Muscle of arm (tissue), 12 donors: Measurements from ENCODE around the gene FAM240A. TPM values are rescaled to one million over a fixed set of nuclear protein-coding genes. Genes with fewer than 3 reads are reported as not detected.

ENCODE experiments used
- DNase-seq: peaks from one replicate; pipeline ENCODE4 v3.0.0-alpha.2; 2013
- polyA plus RNA-seq, 12 donors: library from polyadenylated mRNA; unstranded; fragments of 120-200 nt; gene quantifications; one replicate each; pipeline ENCODE4 v1.2.1, GENCODE V29; 2013; ENCODE audit not compliant: insufficient read length in 12 of 12

Gene FAM240A
- polyA plus RNA-seq, 12 donors, result 0.12 to 0.46 (median 0.31) TPM; not detected in 2

DNA sequence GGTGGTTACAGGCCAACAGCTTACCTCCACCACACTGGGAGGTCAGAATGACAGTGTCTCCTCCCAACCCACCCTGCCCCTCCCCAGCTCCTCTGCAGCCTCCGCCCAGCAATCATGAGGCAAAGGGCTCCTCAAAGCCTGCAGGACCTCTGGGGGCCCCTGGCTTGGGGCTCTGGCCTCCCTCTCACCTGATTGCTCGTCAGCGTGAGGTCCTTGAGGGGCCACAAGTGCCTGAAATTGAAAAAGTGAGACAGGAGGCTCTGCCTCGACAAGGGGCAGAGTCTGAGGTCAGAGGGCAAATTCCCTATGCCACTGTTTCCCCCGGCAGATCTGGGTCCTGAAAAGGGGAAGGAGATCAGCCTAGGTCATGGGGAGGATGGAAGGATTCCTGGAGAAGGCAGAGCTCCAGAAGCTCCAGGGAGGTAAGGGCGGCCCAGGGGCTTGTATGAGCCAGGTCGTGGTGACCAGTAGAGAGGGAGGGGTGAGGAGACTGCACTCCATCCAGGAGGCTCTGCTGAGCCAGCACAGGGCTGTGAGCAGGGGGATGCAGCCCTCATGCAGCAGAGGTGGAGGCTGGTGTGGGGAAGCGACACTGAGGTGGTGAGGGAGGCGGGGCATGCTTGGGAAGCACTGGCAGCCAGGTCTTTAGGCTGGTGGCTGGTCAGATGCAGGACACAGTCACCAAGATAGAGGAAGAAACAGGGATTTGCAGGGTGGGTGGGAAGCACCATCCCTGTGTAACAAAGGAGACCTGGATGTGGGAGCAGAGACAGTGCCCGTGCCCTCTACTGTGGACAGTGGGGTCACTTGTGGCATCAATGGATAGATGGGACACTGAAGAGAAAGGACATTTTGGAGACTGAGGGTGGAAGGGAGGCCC lies 61.1 kb downstream of the FAM240A start:
- DNase-seq, result no peak

DNA sequence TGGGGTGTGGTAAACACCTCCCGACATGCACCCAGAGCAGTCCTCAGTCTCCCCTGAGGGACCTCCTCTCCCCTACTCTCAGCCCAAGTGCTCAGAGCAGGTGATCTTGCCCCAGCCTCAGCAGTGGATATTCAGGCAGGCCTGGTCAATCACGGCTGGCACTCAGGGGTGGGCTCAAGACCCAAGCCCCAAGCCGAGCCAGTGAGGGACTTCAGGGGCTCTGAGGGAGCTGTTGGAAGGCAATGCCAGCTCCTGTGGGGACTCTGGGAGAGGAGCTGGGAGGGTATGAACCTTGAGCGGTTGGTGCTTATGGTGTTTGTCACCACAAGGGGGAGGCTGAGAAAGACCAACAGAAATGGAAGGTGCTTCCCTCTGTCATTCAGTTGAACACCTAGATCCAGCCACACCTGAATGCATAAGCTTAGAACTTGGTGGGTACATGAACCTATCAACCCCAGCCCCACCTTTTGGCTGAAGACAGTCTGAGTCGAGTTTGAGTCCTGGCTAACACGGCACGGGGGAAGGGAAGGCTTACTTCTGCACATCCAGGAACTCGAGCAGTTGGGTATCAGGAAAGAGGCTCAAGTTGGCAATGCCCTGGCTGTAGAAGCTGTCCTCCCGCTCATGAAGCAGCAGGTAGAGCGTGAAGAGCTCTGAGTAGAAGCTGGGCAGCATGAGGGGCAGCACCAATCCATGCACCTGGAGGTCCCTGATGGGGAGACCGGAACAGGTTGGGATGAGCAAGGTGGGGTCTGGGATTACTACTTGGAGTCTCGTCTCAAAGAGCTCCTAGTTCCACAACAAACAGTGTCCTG lies 61.9 kb downstream of the FAM240A start:
- DNase-seq, result no peak

DNA sequence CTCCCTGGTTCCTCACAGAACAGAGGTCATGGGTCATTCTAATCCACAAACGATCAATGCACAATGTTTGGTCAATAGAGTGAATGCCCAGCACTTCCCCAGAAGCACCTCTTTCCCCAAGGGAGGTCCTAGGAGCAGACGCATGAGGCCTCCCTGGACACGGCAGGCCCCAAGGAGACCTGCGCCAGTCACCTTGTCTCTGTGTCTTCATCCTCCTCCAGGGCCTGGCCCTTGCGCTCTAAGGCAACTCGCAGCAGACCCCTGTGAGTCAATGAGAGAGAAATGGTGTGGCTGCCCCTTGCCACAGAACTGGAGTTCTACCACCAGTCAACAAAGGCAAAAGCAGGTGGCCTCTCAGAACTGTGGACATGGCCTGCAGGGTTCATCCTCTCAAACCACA lies 63.1 kb downstream of the FAM240A start:
- DNase-seq, result no peak

Other genes starting within 250 kb of the FAM240A start
- under 1 TPM in 10 of 12 donors, not detected in 2; 0.25 to 0.73 (median 0.33) TPM for gene CCR5, start 241.6 kb upstream of the FAM240A start, polyA plus RNA-seq
- gene CCRL2, start 205.3 kb upstream of the FAM240A start, polyA plus RNA-seq, result under 1 TPM in 10 of 12 donors, not detected in 2; 0.27 to 0.83 (median 0.53) TPM
- gene LTF, start 147.6 kb upstream of the FAM240A start, polyA plus RNA-seq, result 1 to 10 TPM in 10 of 12 donors, not detected in 2; 1.0 to 6.1 (median 1.9) TPM
- under 1 TPM in 1 of 12 donors, not detected in 11; 0.09 TPM for gene RTP3, start 114.5 kb upstream of the FAM240A start, polyA plus RNA-seq
- gene LRRC2, start 46.2 kb upstream of the FAM240A start, polyA plus RNA-seq, result 1 to 10 TPM in 11 of 12 donors, not detected in 1; 2.2 to 6.6 (median 4.2) TPM
- 10 to 100 TPM in 2 of 12 donors, 1 to 10 TPM in 9, not detected in 1; 3.1 to 24.7 (median 6.7) TPM for gene ALS2CL, start 81.2 kb downstream of the FAM240A start, polyA plus RNA-seq
- gene TMIE, start 88.9 kb downstream of the FAM240A start, polyA plus RNA-seq, result 1 to 10 TPM in 2 of 12 donors, under 1 TPM in 8, not detected in 2; 0.56 to 2.2 (median 0.82) TPM
- gene PRSS50, start 105.3 kb downstream of the FAM240A start, polyA plus RNA-seq, result 1 to 10 TPM in 1 of 12 donors, under 1 TPM in 7, not detected in 4; 0.10 to 1.1 (median 0.20) TPM